A549 (cell line): Measurements from ENCODE around the gene ANKRD33B. TPM values are rescaled to one million over a fixed set of nuclear protein-coding genes. Genes with fewer than 3 reads are reported as not detected.

Experiments used
- ATAC-seq, 2 experiments: fragments of 200-7000 bp in 1 of 2; fragments of >200 bp in 1 of 2; cut with Nextera tagmentation in 1 of 2; cut with Tn5 transposase in 1 of 2; 3 replicates each; pipeline versions ENCODE4 v1.8.0 to v1.9.1; 2018 to 2020; ENCODE audit warnings: mild to moderate bottlenecking in 1 of 2, moderate library complexity in 1 of 2
- CTCF ChIA-PET: fragments of 300-600 bp; sonication (Branson Sonifier 250); formaldehyde crosslinking; extraction: SDS; loops from one replicate; lab custom pipeline; 2021; ENCODE audit warnings: antibody characterized with exemption, inconsistent platforms; lab: Yijun Ruan, JAX
- POLR2A ChIA-PET: fragments of 350-600 bp; formaldehyde crosslinking; extraction: SDS; loops from one replicate; lab custom pipeline; 2021; ENCODE audit warnings: antibody characterized with exemption, inconsistent platforms; lab: Yijun Ruan, JAX
- DNase-seq, 2 experiments: peaks; one replicate each; pipeline versions ENCODE4 v3.0.0 to v3.0.0-alpha.2; 2011 to 2016; ENCODE audit warnings: low read depth in 1 of 2, low spot score in 1 of 2
- FAIRE-seq: peaks from 2 replicates; lab custom pipeline; 2011; peaks lifted over from hg19 to GRCh38; lab: Jason Lieb, UNC
- H3K27ac ChIP-seq, 2 experiments: fragments of >200 bp; sonication (Bioruptor Twin); formaldehyde crosslinking; 3 replicates each; pipeline ENCODE4 v1.5.1; 2016 to 2017
- H3K4me1 ChIP-seq: fragments of >200 bp; sonication (Bioruptor Twin); formaldehyde crosslinking; 3 replicates; pipeline ENCODE4 v1.6.1; 2016
- H3K4me2 ChIP-seq: fragments of >200 bp; sonication (Bioruptor Twin); formaldehyde crosslinking; 3 replicates; pipeline ENCODE4 v1.6.1; 2016
- H3K4me3 ChIP-seq: fragments of >200 bp; sonication (Bioruptor Twin); formaldehyde crosslinking; 3 replicates; pipeline ENCODE4 v1.5.1; 2016
- H3K9me3 ChIP-seq: fragments of >200 bp; sonication (Bioruptor Twin); formaldehyde crosslinking; 3 replicates; pipeline ENCODE4 v1.6.1; 2016
- CHD4 ChIP-seq: fragments of 200-600 bp; sonication (generic); IDR thresholded peaks from 2 replicates; pipeline ENCODE4 v1.6.1; 2016; ENCODE audit warnings: antibody characterized with exemption, mild to moderate bottlenecking, borderline replicate concordance
- FOSB ChIP-seq: fragments of 250-450 bp; sonication (Bioruptor Pico); IDR thresholded peaks from 2 replicates; pipeline ENCODE4 v1.5.0; 2020; ENCODE audit warnings: mild to moderate bottlenecking, moderate library complexity
- GATA3 ChIP-seq: IDR thresholded peaks from 2 replicates; pipeline ENCODE4 v1.6.1; 2012; ENCODE audit warnings: borderline replicate concordance
- HDAC2 ChIP-seq: fragments of 200-600 bp; sonication (generic); IDR thresholded peaks from 2 replicates; pipeline ENCODE4 v1.6.1; 2016
- HES2 ChIP-seq: fragments of >200 bp; sonication (Bioruptor Twin); formaldehyde crosslinking; IDR thresholded peaks from 2 replicates; pipeline ENCODE4 v1.6.1; 2016
- HOXA7 ChIP-seq: fragments of 250-450 bp; sonication (Bioruptor Pico); IDR thresholded peaks from 2 replicates; pipeline ENCODE4 v1.5.0; 2020; ENCODE audit warnings: mild to moderate bottlenecking, moderate library complexity
- MAFK ChIP-seq: fragments of 450-650 bp; IDR thresholded peaks from 2 replicates; pipeline ENCODE4 v1.6.1; 2014; ENCODE audit not compliant: partially characterized antibody
- MAZ ChIP-seq: fragments of 150-350 bp; IDR thresholded peaks from 2 replicates; pipeline ENCODE4 v1.6.1; 2014; ENCODE audit warnings: antibody characterized with exemption, low read depth, low read length, borderline replicate concordance
- NFE2L2 ChIP-seq: fragments of 150-350 bp; conservative IDR thresholded peaks from 2 replicates; pipeline ENCODE4 v1.6.1; 2014; ENCODE audit warnings: low read length
- PHF8 ChIP-seq: fragments of 200-600 bp; sonication (generic); IDR thresholded peaks from 2 replicates; pipeline ENCODE4 v1.6.1; 2016; ENCODE audit warnings: low read depth, mild to moderate bottlenecking, antibody characterized with exemption, moderate library complexity, borderline replicate concordance
- POLR2A ChIP-seq: IDR thresholded peaks from 2 replicates; pipeline ENCODE4 v1.6.1; 2012; ENCODE audit warnings: mild to moderate bottlenecking, low read length
- RAD21 ChIP-seq, 2 experiments: fragments of >200 bp in 1 of 2; sonication (Bioruptor Twin) in 1 of 2; formaldehyde crosslinking in 1 of 2; IDR thresholded peaks in 1 of 2; conservative IDR thresholded peaks in 1 of 2; 2 replicates in 1 of 2; 3 replicates in 1 of 2; pipeline ENCODE4 v1.6.1; 2012 to 2018; ENCODE audit warnings: inconsistent platforms in 1 of 2
- RARB ChIP-seq: fragments of 250-450 bp; sonication (Bioruptor Pico); IDR thresholded peaks from 2 replicates; pipeline ENCODE4 v1.8.0; 2021; ENCODE audit warnings: mild to moderate bottlenecking, moderate library complexity
- RFX5 ChIP-seq: fragments of 450-650 bp; IDR thresholded peaks from 2 replicates; pipeline ENCODE4 v1.7.1; 2014; ENCODE audit warnings: antibody characterized with exemption, mild to moderate bottlenecking, moderate library complexity
- SMC3 ChIP-seq: fragments of >200 bp; sonication (Bioruptor Twin); formaldehyde crosslinking; IDR thresholded peaks from 3 replicates; pipeline ENCODE4 v1.6.1; 2018; ENCODE audit warnings: inconsistent platforms
- SREBF2 ChIP-seq: fragments of 450-650 bp; IDR thresholded peaks from 2 replicates; pipeline ENCODE4 v1.6.1; 2014; ENCODE audit warnings: mild to moderate bottlenecking, moderate library complexity
- USF2 ChIP-seq: fragments of 450-650 bp; IDR thresholded peaks from 2 replicates; pipeline ENCODE4 v1.6.1; 2014; ENCODE audit warnings: antibody characterized with exemption
- ZFP36 ChIP-seq: fragments of 450-650 bp; IDR thresholded peaks from 2 replicates; pipeline ENCODE4 v1.6.1; 2014; ENCODE audit warnings: borderline replicate concordance; ENCODE audit not compliant: partially characterized antibody
- ZNF302 ChIP-seq: fragments of 250-450 bp; sonication (Bioruptor Pico); IDR thresholded peaks from 2 replicates; pipeline ENCODE4 v1.9.0; 2021; ENCODE audit warnings: inconsistent platforms, mild to moderate bottlenecking, moderate library complexity
- ZSCAN20 ChIP-seq: fragments of 250-450 bp; sonication (Bioruptor Pico); IDR thresholded peaks from 2 replicates; pipeline ENCODE4 v1.8.0; 2022; ENCODE audit warnings: mild to moderate bottlenecking, moderate library complexity
- WGBS: methylation state at CpG from one replicate; pipeline ENCODE4 v1.1.6; 2017; ENCODE audit errors: missing lambda C conversion rate; 5-methylcytosine and 5-hydroxymethylcytosine counted together
- polyA plus RNA-seq, 4 experiments: library from polyadenylated mRNA; depleted of rRNA in 3 of 4; stranded (reverse); fragments of >200 nt; fragmentation: RNase III in 1 of 4; extraction: RNeasy Plus Mini Kit Qiagen cat#74134 plus additional on column Dnase treatment in 1 of 4; gene quantifications; 2 replicates in 3 of 4; 3 replicates in 1 of 4; pipeline ENCODE4 v1.2.3, GENCODE V29; 2011 to 2017
- TF ChIP-seq, protein P1 (sequence below): fragments of >200 bp; sonication (Bioruptor Twin); formaldehyde crosslinking; IDR thresholded peaks from 3 replicates; pipeline ENCODE4 v1.5.1; 2016

Gene ANKRD33B
- polyA plus RNA-seq, 2 of the 4 experiments (the other 2 are of a cell fraction): 4.0 to 6.9 TPM

DNA sequence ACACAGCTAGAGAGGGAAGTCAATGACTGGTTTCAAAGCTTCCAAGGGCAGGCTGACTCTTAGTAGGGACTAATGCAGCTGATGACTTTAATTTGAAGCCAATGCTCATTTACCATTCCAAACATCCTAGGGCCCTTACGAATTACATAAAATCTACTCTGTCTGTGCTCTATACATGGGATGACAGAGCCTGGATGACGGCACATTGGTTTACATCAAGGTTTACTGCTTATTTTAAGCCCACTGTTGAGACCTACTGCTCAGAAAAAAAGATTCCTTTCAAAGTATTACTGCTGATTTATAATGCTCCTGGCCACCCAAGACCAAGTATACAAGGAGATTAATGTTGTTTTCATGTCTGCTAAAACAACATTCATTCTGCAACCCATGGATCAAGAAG, 123.0 kb downstream of the ANKRD33B start:
- TF ChIP-seq SREBF2 (no peak), POLR2A (no peak), RFX5 (no peak), ZNF302 (no peak), ZSCAN20 (CRISPR knock-in tag) (no peak), RARB (CRISPR knock-in tag) (no peak), USF2 (no peak)
- H3K27ac ChIP-seq: no peak overlapping the region
- no peak for DNase-seq
- POLR2A ChIA-PET: no interaction called here
- ATAC-seq: no peak
- CTCF ChIA-PET: interaction anchor here (1.5 kb wide), 1 partner anchor 59 kb away, joined by 4 read pairs; no protein-coding TSS in a partner anchor
- H3K9me3 ChIP-seq: no peaks in the 10 kb centered on the region
- no peak for FAIRE-seq
- no peak overlapping the region for H3K4me3 ChIP-seq
- 91% methylated on average over 2 of the region's 2 CpGs for WGBS
- H3K4me2 ChIP-seq: no peak overlapping the region
- peaks cover 16% of the 10 kb centered on the region for H3K4me1 ChIP-seq

- TF ChIP-seq ZFP36: no peak
- no peak for TF ChIP-seq CHD4
- no peak for TF ChIP-seq PHF8
- TF ChIP-seq MAFK: no peak
- TF ChIP-seq HOXA7 (CRISPR knock-in tag): no peak
- TF ChIP-seq, all 56 proteins: peak for 0
- ATAC-seq: no peak
- peaks cover 21% of the 10 kb centered on the region for H3K4me1 ChIP-seq
- no peak for FAIRE-seq
- H3K9me3 ChIP-seq: no peaks in the 10 kb centered on the region
- no peak overlapping the region for H3K4me3 ChIP-seq
- 89% methylated on average over 11 of the region's 13 CpGs for WGBS
- peak overlapping the region; percentile 62 to 77; a peak in 5 of 6 replicates for H3K27ac ChIP-seq
- H3K4me2 ChIP-seq: no peak overlapping the region
- no peak for DNase-seq
- ChIA-PET POLR2A (no interaction called here), CTCF (interaction anchor here (0.6 to 7.6 kb wide), 20 partner anchors 8 to 397 kb away, joined by 3 to 59 read pairs (median 3); no protein-coding TSS in a partner anchor)
Observed at GRCh38 chr5:10688651-10689171, 124.8 kb downstream of the ANKRD33B start.

- peak overlapping the region; percentile 62 to 77; a peak in 5 of 6 replicates for H3K27ac ChIP-seq
- ATAC-seq: peak; percentile 74 to 90; a peak in 5 of 6 replicates
- ChIA-PET CTCF (interaction anchor here (0.6 to 7.6 kb wide), 25 partner anchors 9 to 398 kb away, joined by 3 to 59 read pairs (median 3); no protein-coding TSS in a partner anchor), POLR2A (no interaction called here)
- FAIRE-seq: no peak
- H3K9me3 ChIP-seq: no peaks in the 10 kb centered on the region
- WGBS: 69% methylated on average over 9 of the region's 11 CpGs
- no peak overlapping the region for H3K4me3 ChIP-seq
- no peak for TF ChIP-seq HDAC2
- TF ChIP-seq RFX5: no peak
- no peak for TF ChIP-seq GATA3
- TF ChIP-seq RAD21 (conservative IDR thresholded peaks at IDR 0.05 in 1 of 2, IDR thresholded peaks at IDR 0.05 in 1 of 2): peak; percentile 24 to 72; a peak in 3 of 5 replicates
- no peak for TF ChIP-seq MAZ
- TF ChIP-seq MAFK: peak; percentile 99
- no peak for TF ChIP-seq HES2
- TF ChIP-seq, protein P1, sequence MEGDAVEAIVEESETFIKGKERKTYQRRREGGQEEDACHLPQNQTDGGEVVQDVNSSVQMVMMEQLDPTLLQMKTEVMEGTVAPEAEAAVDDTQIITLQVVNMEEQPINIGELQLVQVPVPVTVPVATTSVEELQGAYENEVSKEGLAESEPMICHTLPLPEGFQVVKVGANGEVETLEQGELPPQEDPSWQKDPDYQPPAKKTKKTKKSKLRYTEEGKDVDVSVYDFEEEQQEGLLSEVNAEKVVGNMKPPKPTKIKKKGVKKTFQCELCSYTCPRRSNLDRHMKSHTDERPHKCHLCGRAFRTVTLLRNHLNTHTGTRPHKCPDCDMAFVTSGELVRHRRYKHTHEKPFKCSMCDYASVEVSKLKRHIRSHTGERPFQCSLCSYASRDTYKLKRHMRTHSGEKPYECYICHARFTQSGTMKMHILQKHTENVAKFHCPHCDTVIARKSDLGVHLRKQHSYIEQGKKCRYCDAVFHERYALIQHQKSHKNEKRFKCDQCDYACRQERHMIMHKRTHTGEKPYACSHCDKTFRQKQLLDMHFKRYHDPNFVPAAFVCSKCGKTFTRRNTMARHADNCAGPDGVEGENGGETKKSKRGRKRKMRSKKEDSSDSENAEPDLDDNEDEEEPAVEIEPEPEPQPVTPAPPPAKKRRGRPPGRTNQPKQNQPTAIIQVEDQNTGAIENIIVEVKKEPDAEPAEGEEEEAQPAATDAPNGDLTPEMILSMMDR: peak; percentile 30
- TF ChIP-seq SMC3: peak; percentile 38; the same call in 1 of the 3 replicates
- TF ChIP-seq ZSCAN20 (CRISPR knock-in tag): no peak
- TF ChIP-seq FOSB (CRISPR knock-in tag): no peak
- TF ChIP-seq NFE2L2: peak; percentile 91
- peaks cover 21% of the 10 kb centered on the region for H3K4me1 ChIP-seq
- H3K4me2 ChIP-seq: no peak overlapping the region
- peak; percentile 64 to 67 for DNase-seq
Observed at GRCh38 chr5:10689391-10690081, 125.7 kb downstream of the ANKRD33B start.
